ENCODE data around the gene TRIM37.

Gene TRIM37

DNA sequence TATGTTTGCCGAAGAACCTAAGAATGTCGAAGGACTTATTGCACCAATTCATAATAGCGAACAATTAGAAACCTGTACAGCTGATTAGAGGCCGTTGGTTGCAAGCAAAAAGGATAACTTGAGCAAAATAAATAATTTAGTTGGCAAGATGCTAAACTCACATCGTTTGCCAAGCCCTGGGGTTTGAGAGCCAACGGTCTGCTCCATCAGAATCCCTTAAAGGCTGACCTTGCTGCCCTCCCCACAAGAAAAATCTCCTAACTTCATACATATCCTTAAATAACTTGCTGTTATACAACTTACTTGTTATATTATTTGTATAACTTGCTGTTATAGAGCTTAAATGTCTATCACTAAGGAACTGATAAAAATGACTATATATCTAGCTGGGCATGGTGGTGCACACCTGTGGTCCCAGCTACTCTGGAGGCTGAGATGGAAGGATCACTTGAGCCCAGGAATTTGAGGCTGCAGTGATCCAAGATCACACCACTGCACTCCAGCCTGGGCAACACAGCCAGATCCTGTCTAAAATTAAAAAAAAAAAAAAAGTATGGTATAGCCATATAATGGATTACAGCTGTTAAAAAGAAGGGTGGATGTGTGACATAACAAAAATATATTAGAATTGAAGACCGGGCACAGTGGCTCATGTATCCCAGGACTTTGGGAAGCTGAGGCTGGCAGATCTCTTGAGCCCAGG lies 1.9 kb upstream of the TRIM37 start:
- H4K20me1 ChIP-seq (ENCODE audit: insufficient read depth, low read length), result peaks cover 18% of the 10 kb centered on the region; the same call in 1 of the 2 replicates
- H3K27ac ChIP-seq (ENCODE audit: low read length), result 0 out of 2 replicates have a peak overlapping the region, but pooled peaks have one; percentile 22
- no peaks in the 10 kb centered on the region for H3K27me3 ChIP-seq (ENCODE audit: insufficient read depth, low read length, poor library complexity)
- peak overlapping the region in 1 of 2 experiments; percentile 25; a peak in 2 of 4 replicates for H3K4me3 ChIP-seq (ENCODE audit: low read depth in 1 of 2, low read length in 2 of 2)
- peaks cover 38% of the 10 kb centered on the region for H3K36me3 ChIP-seq (ENCODE audit: insufficient read depth, low read length)
- H3K9ac ChIP-seq (ENCODE audit: low read depth, low read length), result peak overlapping the region; percentile 19; the same call in 1 of the 2 replicates
- DNase-seq, result no peak
- peaks cover 92% of the 10 kb centered on the region for H3K79me2 ChIP-seq (ENCODE audit: insufficient read depth, low read length)
- peak overlapping the region; percentile 82 for H3K4me2 ChIP-seq (ENCODE audit: insufficient read depth, low read length)
- H3K4me1 ChIP-seq (ENCODE audit: insufficient read depth, low read length), result peaks cover 66% of the 10 kb centered on the region
- H3K9me3 ChIP-seq (ENCODE audit: insufficient read depth, low read length, severe bottlenecking), result no peaks in the 10 kb centered on the region
- no peak overlapping the region for H2AFZ ChIP-seq (ENCODE audit: low read depth, low read length)
- no peak for ATAC-seq (ENCODE audit: insufficient read depth, low read depth)
- TF ChIP-seq, protein P1, sequence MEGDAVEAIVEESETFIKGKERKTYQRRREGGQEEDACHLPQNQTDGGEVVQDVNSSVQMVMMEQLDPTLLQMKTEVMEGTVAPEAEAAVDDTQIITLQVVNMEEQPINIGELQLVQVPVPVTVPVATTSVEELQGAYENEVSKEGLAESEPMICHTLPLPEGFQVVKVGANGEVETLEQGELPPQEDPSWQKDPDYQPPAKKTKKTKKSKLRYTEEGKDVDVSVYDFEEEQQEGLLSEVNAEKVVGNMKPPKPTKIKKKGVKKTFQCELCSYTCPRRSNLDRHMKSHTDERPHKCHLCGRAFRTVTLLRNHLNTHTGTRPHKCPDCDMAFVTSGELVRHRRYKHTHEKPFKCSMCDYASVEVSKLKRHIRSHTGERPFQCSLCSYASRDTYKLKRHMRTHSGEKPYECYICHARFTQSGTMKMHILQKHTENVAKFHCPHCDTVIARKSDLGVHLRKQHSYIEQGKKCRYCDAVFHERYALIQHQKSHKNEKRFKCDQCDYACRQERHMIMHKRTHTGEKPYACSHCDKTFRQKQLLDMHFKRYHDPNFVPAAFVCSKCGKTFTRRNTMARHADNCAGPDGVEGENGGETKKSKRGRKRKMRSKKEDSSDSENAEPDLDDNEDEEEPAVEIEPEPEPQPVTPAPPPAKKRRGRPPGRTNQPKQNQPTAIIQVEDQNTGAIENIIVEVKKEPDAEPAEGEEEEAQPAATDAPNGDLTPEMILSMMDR (IDR thresholded peaks at IDR 0.05; ENCODE audit: borderline replicate concordance, extremely low read depth, low read length, poor library complexity, severe bottlenecking), result no peak
- TF ChIP-seq EZH2 (IDR thresholded peaks at IDR 0.05; ENCODE audit: borderline replicate concordance, low read depth, low read length, severe bottlenecking), result no peak

GRCh38 chr17:59107306-59107670 lies 608 bp upstream of the TRIM37 start:
- Histone ChIP-seq H2AFZ (ENCODE audit: low read depth, low read length) (peak overlapping the region; percentile 96), H3K4me1 (ENCODE audit: insufficient read depth, low read length) (peaks cover 69% of the 10 kb centered on the region), H3K4me3 (ENCODE audit: low read depth in 1 of 2, low read length in 2 of 2) (peak overlapping the region; percentile 57 to 83; a peak in 3 of 4 replicates), H3K9me3 (ENCODE audit: insufficient read depth, low read length, severe bottlenecking) (no peaks in the 10 kb centered on the region), H3K79me2 (ENCODE audit: insufficient read depth, low read length) (peaks cover 89% of the 10 kb centered on the region), H3K27ac (ENCODE audit: low read length) (peak overlapping the region; percentile 93), H4K20me1 (ENCODE audit: insufficient read depth, low read length) (peaks cover 18% of the 10 kb centered on the region; the same call in 1 of the 2 replicates), H3K27me3 (ENCODE audit: insufficient read depth, low read length, poor library complexity) (no peaks in the 10 kb centered on the region), H3K4me2 (ENCODE audit: insufficient read depth, low read length) (peak overlapping the region; percentile 82), H3K9ac (ENCODE audit: low read depth, low read length) (peak overlapping the region; percentile 81), H3K36me3 (ENCODE audit: insufficient read depth, low read length) (peaks cover 30% of the 10 kb centered on the region)
- DNase-seq (no peak), ATAC-seq (ENCODE audit: insufficient read depth, low read depth) (peak; percentile 30; the same call in 2 of the 3 replicates)
- no peak for TF ChIP-seq EZH2 (IDR thresholded peaks at IDR 0.05; ENCODE audit: borderline replicate concordance, low read depth, low read length, severe bottlenecking)
- TF ChIP-seq, protein P1 (IDR thresholded peaks at IDR 0.05; ENCODE audit: borderline replicate concordance, extremely low read depth, low read length, poor library complexity, severe bottlenecking), result no peak

GRCh38 chr17:59105852-59106462 lies 723 bp downstream of the TRIM37 start:
- H3K79me2 ChIP-seq (ENCODE audit: insufficient read depth, low read length), result peaks cover 88% of the 10 kb centered on the region
- peak overlapping the region; percentile 81 for H3K9ac ChIP-seq (ENCODE audit: low read depth, low read length)
- DNase-seq (peak; percentile 80), ATAC-seq (ENCODE audit: insufficient read depth, low read depth) (peak; percentile 49)
- peak overlapping the region; percentile 79 for H2AFZ ChIP-seq (ENCODE audit: low read depth, low read length)
- H3K4me3 ChIP-seq (ENCODE audit: low read depth in 1 of 2, low read length in 2 of 2), result peak overlapping the region; percentile 56 to 83
- H3K36me3 ChIP-seq (ENCODE audit: insufficient read depth, low read length), result peaks cover 25% of the 10 kb centered on the region
- peak overlapping the region; percentile 83 for H3K27ac ChIP-seq (ENCODE audit: low read length)
- no peaks in the 10 kb centered on the region for H3K27me3 ChIP-seq (ENCODE audit: insufficient read depth, low read length, poor library complexity)
- H3K4me1 ChIP-seq (ENCODE audit: insufficient read depth, low read length), result peaks cover 66% of the 10 kb centered on the region
- TF ChIP-seq EZH2 (IDR thresholded peaks at IDR 0.05; ENCODE audit: borderline replicate concordance, low read depth, low read length, severe bottlenecking), result no peak
- TF ChIP-seq, protein P1 (IDR thresholded peaks at IDR 0.05; ENCODE audit: borderline replicate concordance, extremely low read depth, low read length, poor library complexity, severe bottlenecking), result no peak
- no peaks in the 10 kb centered on the region for H3K9me3 ChIP-seq (ENCODE audit: insufficient read depth, low read length, severe bottlenecking)
- H3K4me2 ChIP-seq (ENCODE audit: insufficient read depth, low read length), result peak overlapping the region; percentile 69
- H4K20me1 ChIP-seq (ENCODE audit: insufficient read depth, low read length), result peaks cover 20% of the 10 kb centered on the region; the same call in 1 of the 2 replicates

Measured in DND-41 (cell line).